ENCODE results near the gene HSPA5.
"Not testable (repeated sequence)": the region's sequence is repeated elsewhere in the genome, so short reads cannot be mapped to it uniquely, and the experiment has no call there.

HSPA5 gene

GRCh38 chr9:125241000-125241862 lies at the start of gene HSPA5:
TSS of gene HSPA5 (minus strand) at chr9:125241343. CDS start at chr9:125241126, 217 bp downstream.
- DNase-seq = peak; percentile 96 to 98

DNA sequence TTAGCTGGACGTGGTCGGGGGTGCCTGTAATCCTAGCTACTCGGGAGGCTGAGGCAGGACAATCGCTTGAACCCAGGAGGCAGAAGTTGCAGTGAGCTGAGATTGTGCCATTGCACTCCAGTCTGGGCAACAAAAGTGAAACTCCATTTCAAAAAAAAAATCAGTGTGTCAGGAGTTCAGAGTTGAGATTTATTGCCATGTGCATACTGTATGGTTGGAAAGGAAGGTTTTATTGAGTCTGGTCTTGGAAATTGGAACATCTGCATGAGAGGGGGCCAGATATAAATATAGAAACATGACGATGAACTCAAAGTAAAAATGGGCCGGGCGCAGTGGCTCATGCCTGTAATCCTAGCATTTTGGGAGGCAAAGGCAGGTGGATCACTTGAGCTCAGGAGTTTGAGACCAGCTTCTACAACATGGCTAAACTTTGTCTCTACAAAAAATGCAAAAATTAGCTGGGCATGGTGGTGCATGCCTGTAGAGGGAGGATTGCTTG lies 45.8 kb upstream of the HSPA5 start:
- DNase-seq = not testable (repeated sequence)

DNA sequence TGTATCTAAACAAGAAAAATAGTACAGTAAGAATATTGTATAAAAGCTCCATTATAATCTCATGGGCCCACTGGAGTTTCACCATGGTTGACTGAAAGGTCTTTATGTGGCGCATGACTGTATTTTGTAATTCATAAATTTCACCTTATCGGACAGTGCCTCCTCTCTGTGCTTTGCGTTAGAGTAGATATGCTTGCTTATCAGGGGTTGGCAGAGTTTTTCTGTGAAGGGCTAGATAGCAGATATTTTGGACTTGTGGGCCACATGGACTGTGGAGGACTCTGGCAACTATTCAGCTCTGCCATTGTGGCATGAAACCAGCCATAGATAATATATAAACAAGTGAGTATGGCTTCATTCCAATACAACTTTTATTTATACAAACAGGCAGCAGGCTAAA lies 43.7 kb upstream of the HSPA5 start:
- DNase-seq = no peak

DNA sequence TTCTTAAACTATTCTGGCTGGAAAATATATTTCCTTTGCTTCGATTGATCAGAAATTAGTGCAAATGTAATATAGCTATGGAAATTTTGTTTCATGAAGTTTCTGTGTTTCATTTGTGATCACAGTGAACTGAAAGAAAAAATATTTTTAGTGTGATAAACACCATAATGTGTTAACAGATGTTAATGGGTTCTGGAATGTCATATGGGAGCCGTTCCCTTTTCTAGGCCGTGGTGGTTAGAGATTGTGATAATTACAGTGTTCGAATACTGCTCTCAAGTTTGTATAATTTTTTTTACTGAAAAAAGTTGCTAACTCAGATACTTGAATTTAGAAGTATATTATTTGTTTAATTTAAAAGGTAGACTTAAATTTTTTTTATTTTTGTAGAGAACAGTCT lies 39.8 kb upstream of the HSPA5 start:
- no peak for DNase-seq

DNA sequence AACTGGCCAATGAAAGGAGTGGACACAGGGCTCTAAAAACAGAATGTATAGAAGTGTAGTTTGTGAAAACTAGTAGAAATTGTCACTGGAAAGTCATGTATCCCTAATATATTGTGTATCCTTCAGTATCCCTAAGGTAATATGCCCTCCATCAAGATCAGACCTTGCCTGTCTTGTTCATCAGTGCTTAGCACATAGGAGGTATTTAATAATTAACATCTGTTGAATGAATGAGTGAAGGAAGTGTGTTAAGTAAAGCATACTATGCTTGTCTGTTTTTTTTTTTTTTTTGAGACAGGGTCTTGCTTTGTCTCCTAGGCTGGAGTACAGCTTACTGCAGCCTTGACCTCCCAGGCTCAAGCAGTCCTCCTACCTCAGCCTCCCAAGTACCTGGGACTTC lies 36.3 kb upstream of the HSPA5 start:
- DNase-seq = no peak

- no peak for DNase-seq
Measured at GRCh38 chr9:125276771-125277170, 35.6 kb upstream of the HSPA5 start.

DNA sequence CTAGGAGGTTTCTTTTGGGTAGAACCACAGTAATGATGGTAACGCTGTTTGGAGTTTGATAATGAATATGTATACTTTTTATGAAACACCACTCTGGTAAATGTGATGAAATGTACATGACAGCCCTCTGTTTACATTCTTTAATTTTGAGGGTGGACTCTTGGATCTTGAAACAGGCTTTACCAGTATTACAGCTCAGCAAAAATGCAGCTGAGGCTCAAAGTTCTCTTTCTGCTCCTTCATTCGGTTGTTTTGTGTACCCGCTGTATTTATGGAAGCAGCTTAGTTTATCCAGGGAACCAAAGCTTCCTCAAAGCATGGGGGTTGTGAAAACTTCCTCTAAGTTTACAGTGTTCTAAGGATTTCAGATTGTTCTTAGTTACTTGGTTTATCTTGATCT lies 31.6 kb upstream of the HSPA5 start:
- DNase-seq = no peak

DNA sequence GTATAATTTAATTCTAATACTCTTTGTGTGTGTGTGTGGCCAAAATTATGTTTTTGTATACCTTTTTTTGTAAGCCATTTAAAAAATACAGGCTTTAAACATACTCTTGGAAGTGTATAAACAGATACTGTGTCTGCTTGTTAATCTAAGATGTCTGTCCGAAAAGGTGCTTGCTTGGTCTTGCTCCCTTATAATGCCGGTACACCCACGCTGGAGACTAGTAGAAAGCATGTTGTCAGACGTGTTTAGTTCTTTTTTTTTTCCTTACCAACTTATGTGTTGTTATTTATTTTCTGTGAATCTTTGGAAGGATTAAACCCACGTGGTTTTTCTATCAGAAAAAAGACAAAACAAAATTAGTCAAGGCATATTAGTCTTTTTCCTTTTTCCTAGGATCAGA lies 29.9 kb upstream of the HSPA5 start:
- DNase-seq = no peak

GRCh38 chr9:125269014-125269397 lies 27.9 kb upstream of the HSPA5 start:
- no peak for DNase-seq

DNA sequence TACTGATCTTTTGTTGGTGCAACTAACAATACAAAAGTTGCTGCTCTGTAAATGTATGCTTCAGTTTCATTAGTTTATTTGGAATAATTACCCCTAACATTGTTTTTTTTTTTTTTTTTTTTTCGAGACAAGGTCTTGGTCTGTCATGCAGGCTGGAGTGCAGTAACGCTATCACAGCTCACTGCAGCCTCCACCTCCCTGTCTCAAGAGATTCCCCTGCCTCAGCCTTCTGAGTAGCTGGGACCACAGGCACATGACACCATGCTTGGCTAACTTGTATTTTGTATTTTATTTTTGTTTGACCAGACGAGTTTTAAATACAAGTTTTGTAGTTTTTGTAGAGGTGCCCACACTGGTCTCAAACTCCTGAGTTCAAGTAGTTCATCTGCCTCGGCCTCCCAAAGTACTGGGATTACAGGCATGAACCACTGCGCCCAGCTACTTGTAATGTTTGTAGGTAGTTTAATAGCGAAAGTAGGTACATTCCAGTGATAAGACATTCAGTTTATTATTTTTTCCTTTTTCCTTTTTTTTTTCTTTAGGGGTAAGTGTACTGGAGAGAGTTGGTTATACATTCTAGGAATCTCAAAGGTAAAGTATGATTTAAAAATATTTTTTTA lies 27.4 kb upstream of the HSPA5 start:
- DNase-seq = no peak

- not testable (repeated sequence) for DNase-seq
Measured at GRCh38 chr9:125264068-125264467, 22.9 kb upstream of the HSPA5 start.

- no peak for DNase-seq
Measured at GRCh38 chr9:125262294-125262991, 21.3 kb upstream of the HSPA5 start.

DNA sequence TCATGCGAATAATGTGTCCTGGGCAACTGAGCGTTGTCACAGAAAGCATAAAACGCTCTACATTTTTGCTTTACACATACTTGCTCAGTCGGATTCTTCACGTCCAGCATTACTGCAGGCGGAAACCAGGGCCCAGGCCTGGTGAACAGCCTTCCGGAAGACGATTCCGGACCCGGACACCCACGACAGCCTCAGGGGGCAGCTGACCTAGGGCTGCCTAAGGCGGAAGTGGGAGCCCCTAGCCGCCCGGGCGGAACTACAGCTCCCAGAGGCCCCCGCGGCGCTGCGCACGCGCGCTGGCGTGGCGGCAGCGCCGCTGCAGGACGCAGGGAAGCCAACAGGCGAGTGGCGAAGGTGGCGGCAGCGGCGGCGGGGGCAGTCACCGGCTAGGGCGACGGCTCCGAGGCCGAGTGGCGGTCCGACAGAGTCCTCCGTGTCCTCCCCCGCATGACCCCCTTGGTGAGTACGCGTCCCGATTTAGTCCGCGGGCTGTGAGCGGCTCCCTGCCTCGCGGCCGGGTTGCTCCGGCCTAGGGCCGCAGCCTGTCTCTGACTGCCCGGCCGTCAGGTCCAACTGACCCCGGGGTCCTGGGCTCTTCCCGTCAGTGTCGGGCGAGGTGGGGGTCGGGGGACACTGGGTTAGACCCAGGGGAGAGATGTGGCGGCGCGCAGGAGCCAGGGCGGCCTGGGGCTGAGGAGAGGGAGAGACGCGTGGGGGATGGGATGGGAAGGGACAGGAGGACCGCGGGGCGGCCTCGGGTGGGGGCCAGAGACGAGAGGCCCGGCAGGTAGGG lies 20.6 kb upstream of the HSPA5 start, which contains the start of gene GAPVD1:
TSS of gene GAPVD1 (plus strand) at position 326 of the 793 bp plus-strand sequence. CDS start 37,096 bp downstream, outside the sequence.
- peak; percentile 53 to 88 for DNase-seq

DNA sequence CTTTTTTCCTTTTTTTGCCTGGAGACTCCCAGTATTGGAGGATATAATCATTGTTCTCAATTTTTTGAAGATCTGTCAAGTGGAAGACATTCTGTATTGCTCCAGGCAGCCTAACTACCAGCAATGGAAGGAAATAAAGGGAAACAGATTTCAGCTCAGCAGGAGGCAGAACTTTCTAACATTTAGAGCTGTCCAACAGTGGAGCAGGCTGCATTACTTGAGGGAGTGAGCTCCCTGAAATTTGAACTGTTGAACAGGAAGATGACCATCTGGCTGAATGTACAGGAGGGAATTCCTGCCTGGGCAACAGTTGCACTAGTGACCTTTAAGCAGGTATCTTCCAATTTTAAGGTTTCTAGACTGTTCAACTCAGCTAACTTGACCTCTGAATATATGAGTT lies 19.4 kb upstream of the HSPA5 start:
- DNase-seq = no peak

GRCh38 chr9:125258832-125259534 lies 17.8 kb upstream of the HSPA5 start:
- DNase-seq = no peak

DNA sequence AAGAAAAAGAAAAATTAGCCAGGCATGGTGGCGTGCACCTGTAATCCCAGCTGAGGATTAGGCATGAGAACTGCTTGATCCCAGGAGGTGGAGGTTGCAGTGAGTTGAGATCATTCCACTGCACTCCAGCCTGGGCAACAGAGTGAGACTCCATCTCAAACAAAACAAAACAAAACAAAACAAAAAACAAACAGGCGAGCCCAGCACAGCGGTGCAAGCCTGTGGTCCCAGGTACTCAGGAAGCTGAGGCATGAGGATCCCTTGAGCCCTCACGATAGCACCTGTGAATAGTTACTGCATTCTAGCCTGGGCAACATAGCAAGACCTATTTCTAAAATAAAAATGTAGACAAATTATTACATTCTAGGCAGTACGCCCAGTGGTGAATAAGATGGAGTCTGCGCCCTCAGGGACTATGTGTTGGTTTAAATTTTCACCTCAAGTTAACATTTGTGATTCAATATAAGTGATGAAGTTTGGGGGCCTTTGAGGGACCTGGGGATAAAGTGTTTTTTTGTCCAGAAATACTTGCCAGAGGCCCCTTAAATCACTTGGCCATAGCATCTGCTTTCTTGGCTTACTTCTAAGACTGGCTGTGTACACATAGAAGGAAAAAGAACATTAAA lies 17.1 kb upstream of the HSPA5 start:
- no peak for DNase-seq

DNA sequence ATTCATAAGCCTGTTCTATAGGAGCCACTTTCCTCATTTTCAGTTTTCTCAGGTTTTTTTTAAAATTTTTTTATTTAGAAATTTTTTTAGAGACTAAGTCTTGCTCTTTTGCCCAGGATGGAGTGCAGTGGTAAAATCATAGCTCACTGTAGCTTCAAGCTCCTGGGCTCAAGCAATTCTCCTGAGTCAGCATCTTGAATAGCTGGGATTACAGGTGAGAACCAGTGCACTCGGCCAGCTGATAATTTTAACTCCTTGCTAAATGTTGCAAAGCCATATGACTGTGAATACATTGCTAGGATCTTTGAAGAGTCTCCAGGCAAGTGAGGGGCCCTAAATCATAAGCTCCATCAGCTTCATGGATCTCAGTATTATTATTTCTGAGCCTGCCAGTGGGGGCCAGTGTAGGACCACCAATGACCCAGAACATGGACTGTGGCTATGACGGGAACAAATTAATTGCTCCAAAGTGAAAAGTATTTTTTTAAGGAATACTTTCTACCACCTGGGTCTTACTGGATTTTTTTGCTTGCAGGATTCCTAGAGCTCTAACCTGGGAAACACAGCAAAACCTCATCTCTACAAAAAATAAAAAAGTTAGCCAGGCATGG lies 14.7 kb upstream of the HSPA5 start:
- no peak for DNase-seq

DNA sequence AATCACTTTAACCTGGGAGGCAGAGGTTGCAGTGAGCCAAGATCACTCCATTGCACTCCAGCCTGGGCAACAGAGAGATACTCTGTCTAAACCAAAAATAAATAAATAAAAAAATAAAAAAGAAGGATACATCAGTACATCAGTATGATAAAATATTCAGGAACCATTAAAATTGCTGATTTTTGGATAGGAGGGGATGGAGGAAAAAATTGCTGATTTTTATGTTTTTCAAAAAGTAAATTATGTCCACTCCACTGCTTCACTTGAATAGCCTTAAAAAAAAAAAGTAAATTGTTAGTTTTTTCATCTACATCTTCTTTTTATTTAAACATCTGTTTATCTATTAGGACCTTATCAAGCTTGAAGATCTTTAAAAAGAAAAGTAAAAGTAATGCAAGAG lies 13.1 kb upstream of the HSPA5 start:
- no peak for DNase-seq

- DNase-seq = no peak
Measured at GRCh38 chr9:125246261-125246667, 5.1 kb upstream of the HSPA5 start.

DNA sequence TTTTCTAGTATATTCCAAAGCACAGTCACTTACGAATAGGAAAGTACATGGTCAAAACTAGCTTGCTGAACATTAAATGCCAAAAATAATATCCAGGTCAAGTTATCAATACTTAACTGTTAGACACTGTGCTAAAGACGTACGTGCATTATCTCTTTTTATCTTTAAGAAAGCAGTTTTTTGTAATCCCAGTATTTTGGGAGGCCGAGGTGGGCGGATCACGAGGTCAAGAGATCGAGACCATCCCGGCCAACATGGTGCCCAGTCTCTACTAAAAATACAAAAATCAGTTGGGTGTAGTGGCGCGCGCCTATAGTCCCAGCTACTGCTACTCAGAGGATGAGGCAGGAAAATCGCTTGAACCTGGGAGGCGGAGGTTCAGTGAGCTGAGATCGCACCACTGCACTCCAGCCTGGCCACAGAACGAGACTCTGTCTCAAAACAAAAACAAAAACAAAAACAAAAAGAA lies 2.7 kb upstream of the HSPA5 start:
- DNase-seq = no peak
